Heart left ventricle (tissue), 13 donors: Measurements from ENCODE around the gene IGF2R.

Source experiments
- POLR2A ChIP-seq, 2 donors: fragments of 450-650 bp; IDR thresholded peaks; one replicate each; pipeline ENCODE4 v1.6.1; 2017; ENCODE audit warnings: antibody characterized with exemption in 2 of 2, mild to moderate bottlenecking in 2 of 2, moderate library complexity in 2 of 2
- TF ChIP-seq, protein P1 (sequence below), 12 donors: fragments of 200-600 bp; sonication (generic) in 4 of 12; IDR thresholded peaks; one replicate each; pipeline versions ENCODE4 v1.5.0 to v1.8.0; 2018 to 2022; ENCODE audit warnings: antibody characterized with exemption in 12 of 12, mild to moderate bottlenecking in 5 of 12
- donor health status: ischemic (EF 13 %, LVEDD 7.1; RV severe dilation, severe dysfunction).
- donor health status: DM: no; HTN: yes; CAD: no.
- donor health status: DM: no; HTN: no; CAD: no.
- donor health status: ischemic (EF 25% LVEDD 6.9; RV normal size, moderate dysfunction).
- donor health status: ischemic (EF 25% LVEDD 5.7; RV mildly dilated, moderate dysfunction).
- donor health status: ischemic (EF 35%, LVEDD 5.7; RV mildly dilated, moderate dysfunction).
- donor health status: nonischemic (EF 11% LVEDD 7.7; RV severe dilation, severe dysfunction).
- donor health status: DM: yes; HTN: yes; CAD: no.
- donor health status: PGD.
- donor health status: ischemic (EF 29% LVEDD 5.4; RV normal size, mild dysfunction).
- donor health status: nonischemic (EF 23%, LVEDD 6.1; RV moderate dilation, normal function).

GRCh38 chr6:160130729-160131484 is 162.0 kb downstream of the IGF2R start:
- TF ChIP-seq, protein P1, sequence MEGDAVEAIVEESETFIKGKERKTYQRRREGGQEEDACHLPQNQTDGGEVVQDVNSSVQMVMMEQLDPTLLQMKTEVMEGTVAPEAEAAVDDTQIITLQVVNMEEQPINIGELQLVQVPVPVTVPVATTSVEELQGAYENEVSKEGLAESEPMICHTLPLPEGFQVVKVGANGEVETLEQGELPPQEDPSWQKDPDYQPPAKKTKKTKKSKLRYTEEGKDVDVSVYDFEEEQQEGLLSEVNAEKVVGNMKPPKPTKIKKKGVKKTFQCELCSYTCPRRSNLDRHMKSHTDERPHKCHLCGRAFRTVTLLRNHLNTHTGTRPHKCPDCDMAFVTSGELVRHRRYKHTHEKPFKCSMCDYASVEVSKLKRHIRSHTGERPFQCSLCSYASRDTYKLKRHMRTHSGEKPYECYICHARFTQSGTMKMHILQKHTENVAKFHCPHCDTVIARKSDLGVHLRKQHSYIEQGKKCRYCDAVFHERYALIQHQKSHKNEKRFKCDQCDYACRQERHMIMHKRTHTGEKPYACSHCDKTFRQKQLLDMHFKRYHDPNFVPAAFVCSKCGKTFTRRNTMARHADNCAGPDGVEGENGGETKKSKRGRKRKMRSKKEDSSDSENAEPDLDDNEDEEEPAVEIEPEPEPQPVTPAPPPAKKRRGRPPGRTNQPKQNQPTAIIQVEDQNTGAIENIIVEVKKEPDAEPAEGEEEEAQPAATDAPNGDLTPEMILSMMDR (IDR thresholded peaks at IDR 0.05): no peak
- no peak for TF ChIP-seq POLR2A (IDR thresholded peaks at IDR 0.05)
